HCT116 (cell line): ENCODE measurements around the gene LGMN. TPM values are rescaled to one million over a fixed set of nuclear protein-coding genes. Genes with fewer than 3 reads are reported as not detected.

Experiments
- ATAC-seq: fragments of 200-7000 bp; cut with Tn5 transposase; 2 replicates; pipeline ENCODE4 v1.9.1; 2020; ENCODE audit warnings: mild to moderate bottlenecking, moderate library complexity
- BruUV-seq: library from RNA; stranded (reverse); fragments of 400-500 nt; replicated peaks from 2 replicates; lab custom pipeline; 2021; lab: Mats Ljungman, UMichigan
- CTCF ChIA-PET: fragments of 300-600 bp; sonication (Branson Sonifier 250); formaldehyde crosslinking; loops from one replicate; lab custom pipeline; 2021; ENCODE audit warnings: antibody characterized with exemption; lab: Charles Lee
- POLR2A ChIA-PET: fragments of 300-600, 350-600 bp; sonication (Branson Sonifier 250); formaldehyde crosslinking; loops from one replicate; lab custom pipeline; 2021; ENCODE audit warnings: antibody characterized with exemption; lab: Charles Lee
- RAD21 ChIA-PET, 2 experiments: fragments of 300-600 bp; sonication (Branson Sonifier 250); formaldehyde crosslinking; loops; one replicate each; lab custom pipeline; 2023; ENCODE audit warnings: low total read pairs in 2 of 2; ENCODE audit not compliant: uncharacterized antibody in 2 of 2, unreplicated experiment in 2 of 2, low non-redundant PET in 1 of 2; lab: Charles Lee
- DNase-seq: peaks from one replicate; pipeline ENCODE4 v3.0.0-alpha.2; 2010; ENCODE audit warnings: low read depth, low spot score
- H2AFZ ChIP-seq: fragments of 200-600 bp; shearing (Covaris generic), sonication (generic); 2 replicates; pipeline ENCODE4 v1.6.1; 2017; ENCODE audit warnings: low read depth, mixed run types, mixed read lengths, antibody characterized with exemption, low read length; ENCODE audit not compliant: poor library complexity, severe bottlenecking
- H3K27ac ChIP-seq: 2 replicates; pipeline ENCODE4 v1.5.1; 2012; ENCODE audit warnings: low read depth, low read length
- H3K27me3 ChIP-seq: fragments of 200-600 bp; sonication (generic); 2 replicates; pipeline ENCODE4 v1.6.1; 2016; ENCODE audit warnings: mixed run types, low read length, mixed read lengths; ENCODE audit not compliant: insufficient read depth
- H3K36me3 ChIP-seq, 2 experiments: fragments of 200-500 bp in 1 of 2; fragments of 200-600 bp in 1 of 2; sonication (Bioruptor generic) in 1 of 2; sonication (generic) in 1 of 2; 2 replicates each; pipeline versions ENCODE4 v1.5.1 to v1.6.1; 2014 to 2016; ENCODE audit warnings: low read length in 2 of 2, inconsistent platforms in 1 of 2, mixed read lengths in 1 of 2, mixed run types in 1 of 2; ENCODE audit not compliant: insufficient read depth in 2 of 2, control insufficient read depth in 1 of 2
- H3K4me1 ChIP-seq, 2 experiments: fragments of 200-600 bp in 1 of 2; sonication (generic) in 1 of 2; 2 replicates each; pipeline versions ENCODE4 v1.5.1 to v1.6.1; 2012 to 2017; ENCODE audit warnings: low read length in 2 of 2, inconsistent platforms in 1 of 2, mild to moderate bottlenecking in 1 of 2, mixed read lengths in 1 of 2, mixed run types in 1 of 2, moderate library complexity in 1 of 2; ENCODE audit not compliant: insufficient read depth in 2 of 2, control insufficient read depth in 1 of 2
- H3K4me2 ChIP-seq: fragments of 200-600 bp; sonication (generic); 2 replicates; pipeline ENCODE4 v1.6.1; 2017; ENCODE audit warnings: mixed run types, low read length, mixed read lengths
- H3K4me3 ChIP-seq, 2 experiments: fragments of 200-600 bp in 1 of 2; sonication (generic) in 1 of 2; replicated peaks in 1 of 2; 2 replicates each; pipeline ENCODE4 v1.5.1; 2011 to 2016; ENCODE audit warnings: low read length in 2 of 2, control low read depth in 1 of 2, low read depth in 1 of 2, mild to moderate bottlenecking in 1 of 2, mixed read lengths in 1 of 2, mixed run types in 1 of 2
- H3K79me2 ChIP-seq: fragments of 200-600 bp; sonication (generic); 2 replicates; pipeline ENCODE4 v1.6.1; 2017; ENCODE audit warnings: mild to moderate bottlenecking, mixed run types, low read length, moderate library complexity, mixed read lengths; ENCODE audit not compliant: insufficient read depth
- H3K9ac ChIP-seq: fragments of 200-600 bp; sonication (generic); 2 replicates; pipeline ENCODE4 v1.6.1; 2016; ENCODE audit warnings: low read length, mixed read lengths
- H3K9me2 ChIP-seq: fragments of 200-600 bp; sonication (generic), shearing (Covaris generic); 2 replicates; pipeline ENCODE4 v1.6.1; 2017; ENCODE audit warnings: mixed run types, mild to moderate bottlenecking, moderate library complexity; ENCODE audit not compliant: insufficient read depth
- H3K9me3 ChIP-seq, 2 experiments: fragments of 200-500 bp in 1 of 2; fragments of 200-600 bp in 1 of 2; sonication (Bioruptor generic) in 1 of 2; sonication (generic) in 1 of 2; 2 replicates each; pipeline ENCODE4 v1.6.1; 2014 to 2017; ENCODE audit warnings: low read length in 2 of 2, mixed read lengths in 2 of 2, inconsistent platforms in 1 of 2, low read depth in 1 of 2, mild to moderate bottlenecking in 1 of 2, mixed run types in 1 of 2, moderate library complexity in 1 of 2; ENCODE audit not compliant: control insufficient read depth in 1 of 2, insufficient read depth in 1 of 2
- H4K20me1 ChIP-seq: fragments of 200-600 bp; sonication (generic), shearing (Covaris generic); 2 replicates; pipeline ENCODE4 v1.6.1; 2017; ENCODE audit warnings: mixed run types, mild to moderate bottlenecking, moderate library complexity; ENCODE audit not compliant: insufficient read depth
- ELF1 ChIP-seq: IDR thresholded peaks from 2 replicates; pipeline ENCODE4 v1.6.1; 2012; ENCODE audit warnings: low read depth, borderline replicate concordance
- EZH2phosphoT487 ChIP-seq: fragments of 200-600 bp; IDR thresholded peaks from 2 replicates; pipeline ENCODE4 v1.6.1; 2018; ENCODE audit warnings: antibody characterized with exemption, borderline replicate concordance
- RAD21 ChIP-seq: IDR thresholded peaks from 2 replicates; pipeline ENCODE4 v1.6.1; 2012; ENCODE audit warnings: low read depth, mild to moderate bottlenecking
- SIN3A ChIP-seq: IDR thresholded peaks from 2 replicates; pipeline ENCODE4 v1.6.1; 2012; ENCODE audit warnings: low read depth
- TCF7L2 ChIP-seq: IDR thresholded peaks from 2 replicates; pipeline ENCODE4 v1.7.0; 2011; ENCODE audit warnings: borderline replicate concordance, inconsistent platforms; ENCODE audit not compliant: insufficient read depth, insufficient read length; ENCODE audit errors: extremely low read depth
- intact Hi-C: fragments of 100-400 bp; cut with micrococcal nuclease; formaldehyde crosslinking; loops from 2 replicates; pipeline ENCODE4 v1.10.0; 2022
- total RNA-seq: library from RNA; stranded (reverse); gene quantifications from one replicate; pipeline ENCODE4 v1.2.1, GENCODE V29; 2021; ENCODE audit not compliant: unreplicated experiment

Gene LGMN
- total RNA-seq, 1 experiment from 2014 or later: 44.9 TPM

- Histone ChIP-seq H4K20me1 (no peaks in the 10 kb centered on the region), H3K9me3 (no peaks in the 10 kb centered on the region), H3K4me1 (no peaks in the 10 kb centered on the region), H3K27me3 (no peaks in the 10 kb centered on the region), H3K9me2 (no peaks in the 10 kb centered on the region), H2AFZ (no peak overlapping the region), H3K4me3 (no peak overlapping the region), H3K9ac (no peak overlapping the region), H3K36me3 (no peaks in the 10 kb centered on the region), H3K27ac (no peak overlapping the region), H3K4me2 (no peak overlapping the region), H3K79me2 (no peaks in the 10 kb centered on the region)
- RAD21 ChIA-PET: no interaction called here
- intact Hi-C loops: no loop called here
- no peak for DNase-seq
- POLR2A ChIA-PET: no interaction called here
- TF ChIP-seq ELF1 (no peak), TCF7L2 (no peak), EZH2phosphoT487 (no peak), SIN3A (no peak)
- no TSS peak for BruUV-seq
- ATAC-seq: no peak
- CTCF ChIA-PET: no interaction called here
Observed at GRCh38 chr14:92663049-92663448, 85.4 kb downstream of the LGMN start.

- H3K9ac ChIP-seq: no peak overlapping the region
- no TSS peak for BruUV-seq
- RAD21 ChIA-PET: no interaction called here
- POLR2A ChIA-PET: no interaction called here
- H3K79me2 ChIP-seq: no peaks in the 10 kb centered on the region
- no peak for DNase-seq
- H3K9me2 ChIP-seq: no peaks in the 10 kb centered on the region
- no peaks in the 10 kb centered on the region for H3K4me1 ChIP-seq
- no peak overlapping the region for H2AFZ ChIP-seq
- CTCF ChIA-PET: no interaction called here
- intact Hi-C loops: no loop called here
- H3K27ac ChIP-seq: no peak overlapping the region
- no peaks in the 10 kb centered on the region for H3K27me3 ChIP-seq
- H3K36me3 ChIP-seq: no peaks in the 10 kb centered on the region
- no peaks in the 10 kb centered on the region for H4K20me1 ChIP-seq
- TF ChIP-seq TCF7L2 (no peak), RAD21 (no peak)
- H3K4me3 ChIP-seq: no peak overlapping the region
- H3K4me2 ChIP-seq: no peak overlapping the region
- no peaks in the 10 kb centered on the region for H3K9me3 ChIP-seq
- ATAC-seq: no peak
Observed at GRCh38 chr14:92660571-92660970, 87.9 kb downstream of the LGMN start.
